OCI-LY7 (cell line): ENCODE results near the gene HINFP. TPM values are rescaled to one million over a fixed set of nuclear protein-coding genes. Genes with fewer than 3 reads are reported as not detected.
A peak's percentile ranks its signal among the peaks of the same experiment; 100 is the strongest.

Experiments
- BruUV-seq: library from RNA; stranded (reverse); fragments of 400-500 nt; replicated peaks from 2 replicates; lab custom pipeline; 2021; lab: Mats Ljungman, UMichigan
- CTCF ChIA-PET: fragments of 300-600 bp; sonication (Branson Sonifier 250); formaldehyde crosslinking; loops from one replicate; lab custom pipeline; 2022; ENCODE audit warnings: antibody characterized with exemption; ENCODE audit not compliant: unreplicated experiment; lab: Charles Lee
- POLR2A ChIA-PET: fragments of 300-600 bp; sonication (Branson Sonifier 250); formaldehyde crosslinking; loops from one replicate; lab custom pipeline; 2022; ENCODE audit warnings: antibody characterized with exemption; lab: Charles Lee
- DNase-seq: peaks from one replicate; pipeline ENCODE4 v3.0.0-alpha.2; 2015; ENCODE audit warnings: low spot score
- H2AFZ ChIP-seq: fragments of 200-600 bp; sonication (generic), shearing (Covaris generic); 2 replicates; pipeline ENCODE4 v1.6.1; 2014; ENCODE audit warnings: mild to moderate bottlenecking, antibody characterized with exemption, low read length, moderate library complexity
- H3K27ac ChIP-seq: fragments of 200-600 bp; sonication (generic); 2 replicates; pipeline ENCODE4 v1.5.1; 2014; ENCODE audit warnings: mixed run types, low read depth, mild to moderate bottlenecking, moderate library complexity, low read length, inconsistent platforms; ENCODE audit not compliant: poor library complexity, severe bottlenecking
- H3K36me3 ChIP-seq: fragments of 200-600 bp; sonication (generic); 2 replicates; pipeline ENCODE4 v1.6.1; 2014; ENCODE audit warnings: mild to moderate bottlenecking, antibody characterized with exemption, low read length, moderate library complexity, mixed read lengths; ENCODE audit not compliant: insufficient read depth
- H3K4me1 ChIP-seq: fragments of 200-600 bp; sonication (generic); 2 replicates; pipeline ENCODE4 v1.5.1; 2014; ENCODE audit warnings: mild to moderate bottlenecking, low read length; ENCODE audit not compliant: insufficient read depth, poor library complexity, severe bottlenecking
- H3K4me2 ChIP-seq: fragments of 200-600 bp; sonication (generic); 2 replicates; pipeline ENCODE4 v1.6.1; 2014; ENCODE audit warnings: mild to moderate bottlenecking, low read length
- H3K4me3 ChIP-seq: fragments of 200-600 bp; sonication (generic); 2 replicates; pipeline ENCODE4 v1.5.1; 2014; ENCODE audit warnings: mild to moderate bottlenecking, low read depth, low read length; ENCODE audit not compliant: poor library complexity, severe bottlenecking
- H3K79me2 ChIP-seq: fragments of 200-600 bp; sonication (generic); 2 replicates; pipeline ENCODE4 v1.6.1; 2016; ENCODE audit warnings: low read depth, mild to moderate bottlenecking, low read length, moderate library complexity, mixed read lengths; ENCODE audit not compliant: insufficient read depth
- H3K9me2 ChIP-seq: fragments of 200-600 bp; sonication (generic); 2 replicates; pipeline ENCODE4 v1.6.1; 2016; ENCODE audit warnings: mild to moderate bottlenecking, low read length, mixed read lengths; ENCODE audit not compliant: insufficient read depth
- H3K9me3 ChIP-seq: fragments of 200-600 bp; sonication (generic); 2 replicates; pipeline ENCODE4 v1.6.1; 2014; ENCODE audit warnings: mild to moderate bottlenecking, mixed run types, low read length, mixed read lengths
- H4K20me1 ChIP-seq: fragments of 200-600 bp; sonication (generic); 2 replicates; pipeline ENCODE4 v1.6.1; 2014; ENCODE audit warnings: mild to moderate bottlenecking, antibody characterized with exemption, low read length, moderate library complexity, mixed read lengths; ENCODE audit not compliant: insufficient read depth
- CTCF ChIP-seq: fragments of 200-600 bp; sonication (generic); conservative IDR thresholded peaks from 2 replicates; pipeline ENCODE4 v1.5.1; 2014; ENCODE audit warnings: mild to moderate bottlenecking, antibody characterized with exemption, low read length, moderate library complexity, mixed read lengths
- EZH2phosphoT487 ChIP-seq: fragments of 200-600 bp; sonication (generic); IDR thresholded peaks from 2 replicates; pipeline ENCODE4 v1.6.1; 2018; ENCODE audit warnings: low read depth, borderline replicate concordance, mild to moderate bottlenecking, mixed run types, antibody characterized with exemption, low read length, moderate library complexity, mixed read lengths
- intact Hi-C: fragments of 100-400 bp; cut with micrococcal nuclease; formaldehyde crosslinking; loops from one replicate; pipeline ENCODE4 v1.10.0; 2022; ENCODE audit not compliant: unreplicated experiment
- total RNA-seq, 2 experiments: library from RNA; depleted of rRNA in 1 of 2; stranded (reverse); fragments of >200 nt in 1 of 2; shearing (Covaris generic) in 1 of 2; gene quantifications; 2 replicates each; pipeline ENCODE4 v1.2.3, GENCODE V29; 2014 to 2022

Gene HINFP
- total RNA-seq, 2 experiments from 2014 or later = 27.7 to 29.6 TPM

- H3K4me1 ChIP-seq = peaks cover 15% of the 10 kb centered on the region
- no peak overlapping the region for H3K27ac ChIP-seq
- intact Hi-C loops = loop anchor here (1.0 kb wide), 1 partner anchor 12 kb away; no protein-coding TSS in a partner anchor
- peaks cover 11% of the 10 kb centered on the region; the same call in 1 of the 2 replicates for H3K36me3 ChIP-seq
- CTCF ChIA-PET = interaction anchor here (1.9 kb wide), 1 partner anchor 12 kb away, joined by 7 read pairs; no protein-coding TSS in a partner anchor
- no peaks in the 10 kb centered on the region for H3K9me2 ChIP-seq
- H3K4me2 ChIP-seq = peak overlapping the region; percentile 77
- H3K79me2 ChIP-seq = peaks cover 9% of the 10 kb centered on the region; the same call in 1 of the 2 replicates
- H3K9me3 ChIP-seq = no peaks in the 10 kb centered on the region
- no peak for TF ChIP-seq CTCF
- TF ChIP-seq EZH2phosphoT487 = no peak
- no peak for DNase-seq
- TSS peak; percentile 97 for BruUV-seq
- no peaks in the 10 kb centered on the region for H4K20me1 ChIP-seq
- H3K4me3 ChIP-seq = peak overlapping the region; percentile 60
- H2AFZ ChIP-seq = peak overlapping the region; percentile 83
- POLR2A ChIA-PET = interaction anchor here (0.8 to 1.6 kb wide), 6 partner anchors 11 to 124 kb away, joined by 3 to 10 read pairs (median 4); partner anchors contain the start of gene C2CD2L
Measured at GRCh38 chr11:119120639-119121007, 757 bp upstream of the HINFP start.

GRCh38 chr11:119121811-119122124, 388 bp downstream of the HINFP start:
- TF ChIP-seq CTCF = no peak
- TF ChIP-seq EZH2phosphoT487 = no peak
- Histone ChIP-seq H3K79me2 (peaks cover 9% of the 10 kb centered on the region; the same call in 1 of the 2 replicates), H3K27ac (no peak overlapping the region), H2AFZ (peak overlapping the region; percentile 59), H4K20me1 (no peaks in the 10 kb centered on the region), H3K9me2 (no peaks in the 10 kb centered on the region), H3K4me3 (peak overlapping the region; percentile 84), H3K4me1 (peaks cover 22% of the 10 kb centered on the region), H3K4me2 (peak overlapping the region; percentile 92), H3K36me3 (peaks cover 8% of the 10 kb centered on the region; the same call in 1 of the 2 replicates), H3K9me3 (no peaks in the 10 kb centered on the region)
- intact Hi-C loops = loop anchor here (1.0 kb wide), 1 partner anchor 13 kb away; no protein-coding TSS in a partner anchor
- ChIA-PET CTCF (interaction anchor here (0.6 to 1.9 kb wide), 6 partner anchors 13 to 83 kb away, joined by 3 to 7 read pairs (median 4); no protein-coding TSS in a partner anchor), POLR2A (interaction anchor here (0.5 to 1.6 kb wide), 12 partner anchors 9 to 85 kb away, joined by 3 to 10 read pairs (median 4); partner anchors contain the start of genes C2CD2L and CBL)
- TSS peak; percentile 68 for BruUV-seq
- no peak for DNase-seq

GRCh38 chr11:119125821-119126220, 4.4 kb downstream of the HINFP start:
- no peaks in the 10 kb centered on the region for H3K9me3 ChIP-seq
- POLR2A ChIA-PET = interaction anchor here (1.0 to 1.1 kb wide), 2 partner anchors 9 to 123 kb away, joined by 4 to 11 read pairs; no protein-coding TSS in a partner anchor
- H3K9me2 ChIP-seq = no peaks in the 10 kb centered on the region
- intact Hi-C loops = no loop called here
- no peak overlapping the region for H3K4me2 ChIP-seq
- H3K79me2 ChIP-seq = peaks cover 9% of the 10 kb centered on the region; the same call in 1 of the 2 replicates
- peaks cover 20% of the 10 kb centered on the region for H3K4me1 ChIP-seq
- TF ChIP-seq EZH2phosphoT487 (no peak), CTCF (no peak)
- peaks cover 14% of the 10 kb centered on the region; the same call in 1 of the 2 replicates for H3K36me3 ChIP-seq
- no peak for DNase-seq
- no TSS peak for BruUV-seq
- no peak overlapping the region for H2AFZ ChIP-seq
- CTCF ChIA-PET = no interaction called here
- no peaks in the 10 kb centered on the region for H4K20me1 ChIP-seq
- no peak overlapping the region for H3K4me3 ChIP-seq
- no peak overlapping the region for H3K27ac ChIP-seq
